Gastrocnemius medialis (tissue), 4 donors: Measurements from ENCODE around the gene PCDHA2. TPM values are rescaled to one million over a fixed set of nuclear protein-coding genes. Genes with fewer than 3 reads are reported as not detected.

Source experiments
- ATAC-seq, 2 donors: fragments of 150-250 bp; one replicate each; pipeline ENCODE4 v1.9.1; 2016
- DNase-seq, 2 donors: peaks; one replicate each; pipeline ENCODE4 v3.0.0-alpha.2; 2019
- H3K27ac ChIP-seq, 4 donors: fragments of 200-600 bp; sonication (generic); 1 replicate in 1 of 4; 2 replicates in 3 of 4; pipeline ENCODE4 v1.5.1; 2016 to 2018; ENCODE audit warnings: mild to moderate bottlenecking in 2 of 4, moderate library complexity in 1 of 4
- H3K27me3 ChIP-seq, 3 donors: fragments of 200-600 bp; sonication (generic) in 2 of 3; 1 replicate in 1 of 3; 2 replicates in 2 of 3; pipeline versions ENCODE4 v1.5.1 to v1.6.0; 2016 to 2019; ENCODE audit warnings: mild to moderate bottlenecking in 1 of 3, moderate library complexity in 1 of 3
- H3K36me3 ChIP-seq, 2 donors: fragments of 200-600 bp; sonication (generic) in 1 of 2; one replicate each; pipeline ENCODE4 v1.5.1; 2017 to 2018
- H3K4me1 ChIP-seq, 2 donors: fragments of 200-600 bp; sonication (generic) in 1 of 2; one replicate each; pipeline ENCODE4 v1.5.1; 2016 to 2017; ENCODE audit warnings: mild to moderate bottlenecking in 2 of 2
- H3K4me3 ChIP-seq, 4 donors: fragments of 200-600 bp; sonication (generic) in 3 of 4; 1 replicate in 1 of 4; 2 replicates in 3 of 4; pipeline ENCODE4 v1.5.1; 2016 to 2019; ENCODE audit warnings: mild to moderate bottlenecking in 2 of 4
- H3K9me3 ChIP-seq, 3 donors: fragments of 200-600 bp; sonication (generic) in 2 of 3; 1 replicate in 1 of 3; 2 replicates in 2 of 3; pipeline ENCODE4 v1.5.1; 2016 to 2019
- CTCF ChIP-seq, 5 experiments: fragments of 450-650 bp in 3 of 5; fragments of 200-600 bp in 2 of 5; sonication (generic) in 2 of 5; IDR thresholded peaks in 4 of 5; conservative IDR thresholded peaks in 1 of 5; 1 replicate in 4 of 5; 2 replicates in 1 of 5; pipeline ENCODE4 v1.5.1; 2016 to 2019; ENCODE audit warnings: antibody characterized with exemption in 5 of 5, mild to moderate bottlenecking in 3 of 5, moderate library complexity in 3 of 5
- POLR2A ChIP-seq, 2 donors: fragments of 450-650 bp; IDR thresholded peaks; one replicate each; pipeline ENCODE4 v1.6.1; 2017; ENCODE audit warnings: antibody characterized with exemption in 2 of 2, mild to moderate bottlenecking in 2 of 2, moderate library complexity in 2 of 2
- in situ Hi-C, 4 donors: fragments of 200-750 bp; cut with MboI; loops; one replicate each; pipeline versions ENCODE4 v1.15.0 to v1.8.0; 2017; ENCODE audit warnings: low sequenced_read_pairs in 4 of 4
- intact Hi-C: fragments of 100-400 bp; cut with DNase I; formaldehyde crosslinking; loops from one replicate; pipeline ENCODE4 v1.15.1; 2023; ENCODE audit warnings: low total_unique reads
- total RNA-seq, 4 donors: library from RNA; depleted of rRNA; stranded (reverse); fragments of >200 nt; gene quantifications; one replicate each; pipeline versions ENCODE4 v1.1.0 to v1.2.3, GENCODE V29; 2016

The PCDHA2 gene
- total RNA-seq, 4 donors from 2014 or later: 0.12 TPM; not detected in 3

GRCh38 chr5:140842798-140843733 lies 48.4 kb downstream of the PCDHA2 start:
- DNase-seq: no peak
- Histone ChIP-seq H3K4me1 (no peaks in the 10 kb centered on the region), H3K36me3 (no peaks in the 10 kb centered on the region), H3K9me3 (peaks cover 0 to 10% (median 0%) of the 10 kb centered on the region in 3 donors), H3K27ac (no peak overlapping the region), H3K4me3 (no peak overlapping the region), H3K27me3 (peaks cover 0 to 10% (median 6%) of the 10 kb centered on the region in 3 donors)
- TF ChIP-seq POLR2A (IDR thresholded peaks at IDR 0.05) (no peak), CTCF (IDR thresholded peaks at IDR 0.05 in 4 of 5, conservative IDR thresholded peaks at IDR 0.05 in 1 of 5) (no peak)
- intact Hi-C loops (no loop called here), in situ Hi-C loops (no loop called here)
- ATAC-seq: no peak

Other genes starting within 250 kb of the PCDHA2 start
- 100 to 1,000 TPM in 1 of 4 donors, 10 to 100 TPM in 3; 38.6 to 118 (median 51.8) TPM for gene EIF4EBP3, start 247.2 kb upstream of the PCDHA2 start, total RNA-seq
- gene SRA1, start 237.4 kb upstream of the PCDHA2 start, total RNA-seq: 10 to 100 TPM; 34.1 to 67.3 (median 40.6) TPM
- gene APBB3, start 230.3 kb upstream of the PCDHA2 start, total RNA-seq: 10 to 100 TPM in 2 of 4 donors, 1 to 10 TPM in 2; 4.1 to 12.5 (median 9.0) TPM
- gene SLC35A4, start 230.0 kb upstream of the PCDHA2 start, total RNA-seq: 100 to 1,000 TPM in 2 of 4 donors, 10 to 100 TPM in 2; 71.7 to 152 (median 114) TPM
- gene CD14, start 161.7 kb upstream of the PCDHA2 start, total RNA-seq: 10 to 100 TPM; 12.2 to 22.9 (median 16.1) TPM
- gene TMCO6, start 155.4 kb upstream of the PCDHA2 start, total RNA-seq: 10 to 100 TPM in 2 of 4 donors, 1 to 10 TPM in 2; 5.1 to 15.4 (median 9.5) TPM
- gene NDUFA2, start 147.2 kb upstream of the PCDHA2 start, total RNA-seq: 100 to 1,000 TPM in 2 of 4 donors, 10 to 100 TPM in 2; 86.9 to 121 (median 102) TPM
- gene IK, start 147.0 kb upstream of the PCDHA2 start, total RNA-seq: 100 to 1,000 TPM in 3 of 4 donors, 10 to 100 TPM in 1; 94.5 to 169 (median 143) TPM
- gene WDR55, start 129.9 kb upstream of the PCDHA2 start, total RNA-seq: 10 to 100 TPM; 10.9 to 18.7 (median 15.1) TPM
- gene DND1, start 121.3 kb upstream of the PCDHA2 start, total RNA-seq: 1 to 10 TPM in 2 of 4 donors, under 1 TPM in 1, not detected in 1; 0.20 to 5.0 (median 1.8) TPM
- 10 to 100 TPM; 38.2 to 72.9 (median 59.4) TPM for gene HARS1, start 103.5 kb upstream of the PCDHA2 start, total RNA-seq
- gene HARS2, start 103.4 kb upstream of the PCDHA2 start, total RNA-seq: 10 to 100 TPM; 25.2 to 36.0 (median 27.0) TPM
- gene ZMAT2, start 94.4 kb upstream of the PCDHA2 start, total RNA-seq: 10 to 100 TPM; 44.2 to 56.5 (median 51.9) TPM
- not detected for gene PCDHA1, start 8.7 kb upstream of the PCDHA2 start, total RNA-seq
- gene PCDHA3, start 6.2 kb downstream of the PCDHA2 start, total RNA-seq: under 1 TPM in 2 of 4 donors, not detected in 2; 0.07 to 0.20 TPM
- gene PCDHA4, start 12.2 kb downstream of the PCDHA2 start, total RNA-seq: under 1 TPM in 2 of 4 donors, not detected in 2; 0.20 to 0.23 TPM
- gene PCDHA5, start 26.8 kb downstream of the PCDHA2 start, total RNA-seq: not detected
- under 1 TPM in 2 of 4 donors, not detected in 2; 0.10 to 0.19 TPM for gene PCDHA6, start 33.1 kb downstream of the PCDHA2 start, total RNA-seq
- under 1 TPM in 2 of 4 donors, not detected in 2; 0.15 to 0.24 TPM for gene PCDHA7, start 39.4 kb downstream of the PCDHA2 start, total RNA-seq
- under 1 TPM in 1 of 4 donors, not detected in 3; 0.18 TPM for gene PCDHA8, start 46.3 kb downstream of the PCDHA2 start, total RNA-seq
- gene PCDHA9, start 53.5 kb downstream of the PCDHA2 start, total RNA-seq: under 1 TPM in 2 of 4 donors, not detected in 2; 0.07 TPM
- under 1 TPM in 3 of 4 donors, not detected in 1; 0.05 to 0.15 (median 0.07) TPM for gene PCDHA10, start 61.0 kb downstream of the PCDHA2 start, total RNA-seq
- gene PCDHA11, start 74.1 kb downstream of the PCDHA2 start, total RNA-seq: not detected
- under 1 TPM in 1 of 4 donors, not detected in 3; 0.05 TPM for gene PCDHA12, start 80.5 kb downstream of the PCDHA2 start, total RNA-seq
- gene PCDHA13, start 87.3 kb downstream of the PCDHA2 start, total RNA-seq: not detected
- under 1 TPM in 1 of 4 donors, not detected in 3; 0.13 TPM for gene PCDHAC1, start 131.4 kb downstream of the PCDHA2 start, total RNA-seq
- gene PCDHAC2, start 171.6 kb downstream of the PCDHA2 start, total RNA-seq: under 1 TPM in 2 of 4 donors, not detected in 2; 0.03 to 0.13 TPM